HG03342 (cell line): ENCODE measurements around the gene DOCK2.
A peak's percentile ranks its signal among the peaks of the same experiment; 100 is the strongest.

Source experiments
- ATAC-seq: cut with Tn5 transposase; IDR thresholded peaks from one replicate; pipeline ENCODE4 v1.9.1; 2021; ENCODE audit warnings: mild to moderate bottlenecking, moderate library complexity; ENCODE audit not compliant: unreplicated experiment

Gene DOCK2

DNA sequence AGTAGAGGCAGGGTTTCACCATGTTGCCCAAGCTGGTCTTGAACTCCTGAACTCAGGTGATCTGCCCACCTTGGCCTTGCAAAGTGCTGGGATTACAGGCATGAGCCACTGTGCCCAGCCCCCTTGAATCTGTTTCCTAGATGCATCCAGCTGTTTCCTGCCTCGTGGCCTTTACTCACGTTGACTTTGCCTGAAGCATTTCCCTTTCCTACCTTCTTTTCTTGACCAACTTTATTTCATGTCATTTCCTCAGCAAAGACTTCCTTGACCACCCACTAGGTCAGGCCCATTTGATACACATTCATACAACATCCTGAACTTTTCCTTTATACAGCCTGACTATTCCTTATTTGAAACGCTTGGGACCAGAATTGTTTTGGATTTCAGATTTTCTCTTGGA, 51.0 kb downstream of the DOCK2 start:
- ATAC-seq = no peak

DNA sequence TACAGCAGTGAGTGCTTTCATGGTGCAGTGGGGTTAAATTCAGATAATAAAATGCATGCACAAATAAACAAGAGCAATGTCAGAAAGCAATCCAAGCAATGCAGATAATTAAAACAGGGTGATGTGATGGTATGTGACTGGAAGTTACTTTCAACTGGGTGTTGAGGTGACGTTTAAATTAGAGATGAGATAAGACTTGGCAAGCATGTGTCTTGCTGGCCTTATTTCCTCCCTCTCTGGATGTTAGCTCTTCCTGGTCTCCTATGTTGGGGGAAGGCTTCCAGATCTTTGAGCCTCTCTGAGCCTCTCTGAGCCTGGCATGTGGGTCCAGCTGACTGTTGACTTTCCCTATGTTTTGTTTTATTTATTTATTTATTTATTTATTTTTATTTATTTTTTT, 54.4 kb downstream of the DOCK2 start:
- ATAC-seq = no peak

DNA sequence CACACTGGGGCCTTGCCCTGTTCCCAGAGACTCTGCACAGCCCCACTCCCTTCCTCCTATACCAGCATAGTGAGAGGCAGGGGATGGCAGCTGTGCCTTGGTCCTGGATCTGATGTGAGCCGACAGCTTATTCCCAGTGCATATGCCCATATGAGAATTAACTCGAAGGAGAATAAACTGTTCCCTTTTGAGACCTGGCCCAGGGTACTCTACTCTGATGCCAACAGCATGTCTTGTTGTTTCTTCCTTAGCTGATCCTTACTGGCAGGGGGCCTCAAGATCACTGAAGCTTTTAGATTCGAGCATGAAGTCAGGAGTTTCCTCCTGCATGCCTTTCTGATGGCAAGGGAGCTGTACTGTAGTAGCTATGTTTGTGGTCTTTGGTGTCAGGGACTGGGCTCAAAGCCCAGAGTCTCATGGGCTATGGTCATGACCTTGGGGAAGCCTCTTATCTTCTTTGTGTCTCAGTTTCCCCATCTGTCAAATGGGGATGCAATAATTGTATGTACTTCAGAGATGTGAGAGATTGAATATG, 57.1 kb downstream of the DOCK2 start:
- no peak for ATAC-seq

DNA sequence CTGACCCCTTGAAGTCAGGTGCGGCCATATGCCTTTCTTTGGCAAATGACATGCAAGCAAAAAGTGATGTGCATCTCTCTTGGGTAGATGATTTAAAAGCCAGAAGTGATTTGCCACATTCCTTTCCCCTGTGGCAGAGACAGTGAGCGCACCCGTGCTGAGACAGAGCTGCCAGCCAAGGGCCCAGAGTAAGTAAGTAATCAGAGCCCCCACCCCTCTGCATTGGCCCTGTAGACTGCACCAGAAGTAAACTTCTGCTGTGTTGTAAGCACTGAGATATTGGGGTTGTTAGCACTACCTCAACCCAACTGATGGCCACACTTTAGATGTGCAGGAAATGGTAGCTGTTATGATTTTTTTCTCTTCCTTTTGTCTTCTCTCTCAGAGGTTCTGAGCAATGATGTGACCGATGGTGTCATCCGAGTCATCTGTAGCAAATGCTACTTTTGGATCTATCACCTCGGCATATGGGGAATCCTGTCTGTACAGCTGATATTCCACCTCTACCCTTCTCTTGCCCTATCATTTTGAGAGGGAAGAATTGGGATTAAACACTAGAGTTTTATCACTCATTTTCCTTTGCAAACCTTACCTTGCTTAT, 58.0 kb downstream of the DOCK2 start:
- no peak for ATAC-seq

DNA sequence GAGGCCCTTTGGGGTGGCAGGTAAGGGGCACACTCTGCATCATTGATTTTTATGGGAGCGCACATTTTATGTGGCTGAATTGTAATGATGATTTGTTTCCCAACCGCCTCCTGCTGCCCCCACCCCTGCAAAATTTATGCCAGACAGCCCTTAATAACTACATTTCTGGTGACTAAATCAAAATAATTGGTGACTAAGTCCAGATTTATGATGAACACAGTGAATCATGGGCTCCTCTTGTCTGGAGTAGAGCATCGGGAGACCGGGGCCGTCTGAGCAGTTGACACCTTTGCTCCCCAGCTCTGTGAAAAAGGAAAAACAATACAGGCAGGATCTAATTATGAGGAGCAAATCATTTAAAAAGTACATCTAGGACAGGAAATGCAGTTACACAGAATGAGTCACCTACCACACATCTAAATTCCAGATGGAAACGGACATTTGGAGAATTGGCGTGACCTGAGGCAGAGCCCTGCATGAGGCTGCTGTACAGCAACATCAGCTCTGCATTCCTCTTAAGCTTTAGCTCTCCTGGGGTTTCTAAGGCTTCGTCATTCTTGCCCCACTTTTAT, 58.9 kb downstream of the DOCK2 start:
- ATAC-seq = no peak

DNA sequence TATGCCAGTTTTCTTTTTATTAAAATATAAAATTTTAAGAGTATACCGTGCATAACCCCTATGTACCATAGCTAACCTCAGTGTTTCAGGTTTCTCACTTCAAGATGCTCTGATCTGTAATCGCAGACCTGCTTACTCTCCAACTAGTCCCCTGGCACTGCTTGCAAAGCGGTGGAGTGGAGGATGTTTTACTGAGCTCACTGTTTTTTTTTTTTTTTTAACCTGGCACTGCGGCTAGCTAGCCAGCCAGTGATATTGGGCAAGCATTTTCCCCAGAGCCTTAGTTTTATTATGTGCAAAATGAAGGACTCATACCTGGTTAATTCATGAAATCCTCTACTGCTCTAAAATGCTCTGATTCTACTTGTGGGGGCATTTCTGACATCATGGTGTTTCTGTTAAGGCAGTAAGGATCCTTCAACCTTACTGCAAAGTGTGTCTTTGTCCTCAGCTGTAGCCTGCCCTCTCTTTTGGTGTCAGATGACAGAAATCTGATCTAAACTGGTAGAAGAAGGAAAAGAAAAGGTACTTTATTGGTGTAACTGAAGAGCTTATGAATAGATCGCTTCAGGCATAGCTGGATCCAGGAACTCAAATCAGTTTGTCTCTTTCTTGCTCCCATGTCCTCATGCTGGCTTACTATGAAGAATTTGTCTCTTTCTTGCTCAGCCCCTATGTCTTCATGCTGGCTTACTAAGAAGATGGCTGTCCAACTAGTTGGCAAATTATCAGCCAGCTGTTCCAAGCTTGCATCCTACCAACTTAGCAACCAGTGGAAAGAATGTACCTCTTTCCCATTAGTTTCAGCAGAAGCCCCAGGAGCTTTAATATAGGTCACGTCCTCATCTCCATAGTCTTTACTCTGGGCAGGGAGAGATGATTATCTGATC, 59.8 kb downstream of the DOCK2 start:
- no peak for ATAC-seq

DNA sequence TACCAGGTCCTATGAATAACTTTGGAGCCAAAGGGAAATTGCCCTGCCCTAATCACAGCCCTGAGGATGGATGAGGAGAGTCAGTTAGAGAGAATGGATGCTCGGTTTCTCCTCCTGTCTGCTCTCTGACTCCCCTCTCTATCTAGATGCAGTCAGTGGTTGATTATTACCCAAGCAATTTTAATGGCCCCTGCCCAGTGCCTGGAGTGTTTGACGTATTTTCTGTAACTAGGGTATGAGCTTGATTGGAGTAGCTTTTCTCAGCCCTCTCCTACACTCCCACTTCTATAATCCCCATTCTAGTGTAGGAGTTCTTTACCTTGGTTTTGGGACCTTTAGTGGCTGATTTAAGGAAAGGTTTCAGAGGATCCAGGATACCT, 60.4 kb downstream of the DOCK2 start:
- no peak for ATAC-seq

DNA sequence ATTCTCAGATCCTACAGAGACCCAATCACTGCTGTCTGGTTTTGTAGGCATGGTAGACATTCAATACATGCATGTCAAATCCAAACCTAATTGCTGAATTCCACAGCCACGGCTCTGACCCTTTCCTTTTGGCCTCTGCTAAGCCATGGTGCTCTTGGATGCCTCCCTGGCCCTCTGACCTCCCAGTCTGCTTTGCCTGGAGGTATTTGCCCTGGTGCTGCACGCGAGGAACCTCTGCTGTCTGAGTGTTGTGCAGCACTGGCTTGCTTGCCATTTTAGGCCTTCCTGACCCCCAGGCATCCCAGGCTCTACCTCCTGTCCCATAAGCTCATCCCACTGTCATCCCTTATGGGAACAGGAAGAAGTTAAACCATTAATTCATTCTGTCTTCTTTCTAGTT, 60.9 kb downstream of the DOCK2 start:
- no peak for ATAC-seq

DNA sequence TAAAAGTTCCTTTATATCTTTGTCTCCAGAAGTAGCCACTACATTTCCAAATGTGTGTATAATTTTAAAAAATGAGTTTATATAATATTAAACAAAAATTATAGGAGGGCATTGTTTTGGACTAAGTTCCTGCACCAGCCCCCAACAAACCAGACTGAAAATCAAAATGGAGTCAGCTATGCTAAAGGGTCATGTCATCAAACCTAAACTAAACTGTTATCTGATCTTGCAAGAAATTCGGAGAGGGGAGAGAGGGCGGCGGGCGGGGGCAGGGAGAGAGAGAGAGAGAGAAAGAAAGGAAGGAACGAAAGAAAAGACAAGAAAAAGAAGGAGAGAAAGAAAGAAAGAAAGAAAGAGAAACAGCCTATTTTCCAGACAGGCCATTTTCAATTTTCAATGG, 63.5 kb downstream of the DOCK2 start:
- ATAC-seq = no peak

DNA sequence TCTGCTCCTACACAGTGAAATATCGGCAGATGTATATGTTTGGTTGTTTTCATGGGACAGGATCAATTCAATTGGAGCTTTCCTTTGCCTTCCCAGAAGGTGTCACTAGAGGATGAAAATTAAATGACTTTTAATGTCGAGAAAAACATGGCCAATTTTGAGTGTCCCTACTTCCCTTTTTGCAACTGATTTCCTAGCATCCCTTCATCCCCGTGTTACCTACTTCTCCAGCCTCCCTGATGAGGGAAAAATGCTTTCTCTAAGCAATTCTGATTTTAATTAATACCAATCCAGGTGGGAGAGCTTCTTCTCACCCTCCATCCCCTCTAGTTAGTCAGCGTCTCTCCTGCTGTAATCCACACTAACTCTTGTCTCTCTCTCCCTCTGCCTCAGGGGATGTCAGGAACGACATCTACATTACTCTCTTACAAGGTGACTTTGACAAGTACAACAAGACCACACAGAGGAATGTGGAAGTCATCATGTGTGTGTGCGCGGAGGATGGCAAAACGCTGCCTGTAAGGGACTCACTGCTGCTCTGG, 64.9 kb downstream of the DOCK2 start:
- no peak for ATAC-seq

DNA sequence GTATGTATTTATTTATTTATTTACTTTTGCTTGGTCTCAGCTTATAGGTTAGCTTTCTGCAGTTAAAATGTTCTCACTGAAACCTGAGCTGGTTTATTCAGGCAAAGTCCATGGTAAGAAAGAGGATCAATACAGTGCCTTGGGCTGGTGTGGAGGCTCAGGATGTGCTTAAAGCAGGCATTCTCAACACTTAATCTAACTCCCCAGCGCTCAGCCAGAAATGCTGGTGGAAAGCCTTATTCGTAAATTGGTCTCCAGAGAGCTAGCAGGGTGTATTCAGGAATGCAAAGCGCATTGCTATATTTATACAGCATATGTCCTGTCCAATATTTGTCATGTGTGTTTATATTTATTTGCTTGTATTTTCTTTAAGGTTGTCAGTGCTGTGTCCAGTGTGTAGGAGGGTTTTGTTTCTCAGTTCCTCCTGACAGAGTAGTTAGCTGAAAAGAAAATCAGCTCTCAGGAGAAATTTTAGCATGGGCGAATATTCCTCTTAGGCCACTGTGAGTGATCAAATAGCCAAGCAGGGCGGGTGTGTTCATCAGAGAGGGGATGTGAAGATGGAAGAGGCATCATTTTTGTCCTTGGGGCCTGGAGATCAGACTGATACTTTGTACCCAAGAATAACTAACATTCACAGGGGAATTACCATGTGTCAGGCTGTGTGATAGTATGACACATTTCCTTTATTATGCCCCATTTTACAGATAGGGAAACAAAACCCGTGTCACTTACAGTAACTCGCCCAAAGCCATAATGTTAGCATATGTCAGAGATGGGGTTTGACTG, 65.8 kb downstream of the DOCK2 start:
- ATAC-seq = peak; percentile 79

DNA sequence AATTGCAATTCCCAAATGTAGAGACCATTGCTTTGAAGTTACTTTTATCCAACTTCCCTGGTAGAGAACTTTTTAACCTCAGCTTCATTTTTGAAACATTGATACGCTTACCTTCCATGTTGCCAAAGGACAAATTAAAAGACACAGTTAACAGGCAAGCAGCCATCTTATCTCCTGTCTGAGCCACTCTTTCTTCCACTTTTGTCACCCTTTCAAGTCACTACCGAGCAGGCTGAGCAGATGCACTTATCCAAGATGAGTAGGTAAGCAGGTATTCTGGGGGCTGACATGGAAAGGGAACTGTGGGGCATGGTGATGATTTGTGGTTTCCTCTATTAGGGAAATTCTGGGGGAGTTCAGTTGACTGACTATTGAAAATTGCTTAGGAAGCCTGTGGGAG, 66.7 kb downstream of the DOCK2 start:
- ATAC-seq = no peak

DNA sequence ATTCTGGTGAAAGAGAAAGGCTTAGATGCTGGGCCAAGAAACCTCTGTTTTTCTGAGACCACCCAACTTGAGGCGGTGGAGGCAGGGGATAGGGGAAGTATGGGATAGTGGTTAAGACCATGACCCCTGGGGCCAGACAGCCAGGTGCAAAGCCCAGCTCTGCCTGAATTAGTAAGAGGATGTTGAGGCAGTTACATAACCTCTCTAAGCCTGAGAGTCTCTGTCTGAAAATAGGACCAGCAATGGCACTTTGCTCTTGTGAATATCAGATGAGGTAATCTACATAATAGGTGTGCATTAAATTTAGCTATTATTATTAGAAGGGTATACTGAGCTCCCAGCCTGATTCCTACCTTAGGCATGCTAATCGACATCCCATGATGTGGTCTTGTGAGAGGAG, 68.2 kb downstream of the DOCK2 start:
- ATAC-seq = no peak

DNA sequence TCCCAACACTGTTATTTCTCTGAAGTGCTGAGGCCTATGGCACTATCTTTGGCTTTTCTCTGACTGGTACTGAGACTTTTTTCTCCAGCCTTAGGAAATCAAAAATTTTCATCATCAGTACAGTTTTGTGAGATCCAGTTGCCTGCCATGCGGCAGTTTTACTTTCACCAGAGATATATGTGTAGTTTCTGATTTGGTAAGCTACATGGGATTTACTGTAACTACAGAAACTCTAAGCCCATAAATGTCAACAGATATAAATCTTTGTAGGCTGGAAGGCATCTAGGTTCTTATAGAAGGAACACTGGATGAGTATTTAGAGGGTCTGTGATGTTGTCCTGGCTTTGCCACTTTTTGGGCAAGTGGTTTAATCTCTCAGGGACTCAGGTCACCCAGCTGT, 69.0 kb downstream of the DOCK2 start:
- ATAC-seq = no peak

DNA sequence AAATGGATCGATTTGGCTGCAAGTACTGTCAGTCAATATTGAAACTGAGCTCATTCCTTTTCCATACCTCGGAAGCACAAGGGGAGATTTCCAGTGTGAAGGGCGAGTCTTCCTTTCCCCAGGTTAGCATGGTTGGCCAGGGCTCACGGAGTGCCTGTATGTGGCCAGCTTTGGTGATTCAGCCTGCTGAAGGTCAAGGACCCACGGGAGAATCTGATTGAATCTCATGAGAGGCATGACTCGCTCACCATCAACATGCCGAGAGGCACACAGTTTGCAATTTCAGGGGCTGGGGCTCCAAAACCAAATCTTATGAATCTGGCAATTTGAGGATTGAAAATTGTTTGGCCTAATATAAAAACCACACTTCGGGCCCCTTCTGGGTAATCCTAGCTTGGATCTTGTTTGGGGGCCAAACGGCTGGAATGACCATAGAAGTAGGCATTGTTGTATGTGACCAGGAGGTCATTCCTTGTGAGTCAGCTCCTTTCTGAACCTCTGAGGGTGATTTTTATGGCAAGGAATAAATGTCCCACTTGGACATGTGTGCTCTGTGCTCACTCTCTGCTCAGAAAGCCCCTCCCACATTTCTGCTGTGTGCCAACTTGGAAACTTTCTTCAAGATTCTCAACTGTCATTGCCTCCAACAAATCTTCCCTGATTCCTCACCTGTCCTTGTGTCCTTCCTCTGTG, 69.8 kb downstream of the DOCK2 start:
- ATAC-seq = no peak

DNA sequence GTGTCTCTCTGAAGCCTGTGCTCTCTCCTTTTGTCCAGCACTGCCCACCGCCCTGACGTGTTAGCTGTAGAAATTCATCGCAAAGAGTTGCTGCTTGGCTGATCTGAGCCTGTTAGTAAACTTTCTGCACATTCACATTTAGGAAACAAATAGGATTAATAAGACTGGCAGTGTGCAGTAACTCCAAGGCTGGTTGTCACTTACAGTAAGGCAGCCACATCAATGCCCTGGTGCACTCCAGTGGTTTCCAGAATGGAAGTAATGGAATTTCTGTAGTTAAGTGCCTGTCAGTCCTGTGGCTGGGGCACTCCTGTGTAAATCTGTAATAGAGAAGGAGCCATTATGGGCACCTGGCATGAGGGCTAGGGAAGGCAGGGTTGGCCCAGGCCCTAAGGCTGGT, 70.6 kb downstream of the DOCK2 start:
- ATAC-seq = no peak

DNA sequence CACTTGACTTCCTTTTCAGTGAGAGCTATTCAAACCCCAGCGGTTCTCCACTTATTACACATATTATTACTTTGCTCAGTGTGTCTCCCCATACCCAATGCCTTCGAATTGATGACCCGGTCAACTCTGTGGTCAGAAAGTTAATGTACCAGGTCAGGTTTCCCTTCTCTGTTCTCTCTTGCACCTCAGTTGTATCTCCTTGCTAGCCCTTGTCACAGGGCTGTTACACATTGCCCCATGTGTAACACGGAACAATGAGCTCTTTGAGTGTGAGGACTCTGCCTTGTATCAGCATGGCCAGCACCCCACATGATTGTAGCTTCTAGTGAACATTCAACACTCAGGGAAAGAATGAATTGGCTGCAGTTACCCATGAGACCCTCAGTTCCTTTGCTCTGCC, 73.6 kb downstream of the DOCK2 start:
- no peak for ATAC-seq

DNA sequence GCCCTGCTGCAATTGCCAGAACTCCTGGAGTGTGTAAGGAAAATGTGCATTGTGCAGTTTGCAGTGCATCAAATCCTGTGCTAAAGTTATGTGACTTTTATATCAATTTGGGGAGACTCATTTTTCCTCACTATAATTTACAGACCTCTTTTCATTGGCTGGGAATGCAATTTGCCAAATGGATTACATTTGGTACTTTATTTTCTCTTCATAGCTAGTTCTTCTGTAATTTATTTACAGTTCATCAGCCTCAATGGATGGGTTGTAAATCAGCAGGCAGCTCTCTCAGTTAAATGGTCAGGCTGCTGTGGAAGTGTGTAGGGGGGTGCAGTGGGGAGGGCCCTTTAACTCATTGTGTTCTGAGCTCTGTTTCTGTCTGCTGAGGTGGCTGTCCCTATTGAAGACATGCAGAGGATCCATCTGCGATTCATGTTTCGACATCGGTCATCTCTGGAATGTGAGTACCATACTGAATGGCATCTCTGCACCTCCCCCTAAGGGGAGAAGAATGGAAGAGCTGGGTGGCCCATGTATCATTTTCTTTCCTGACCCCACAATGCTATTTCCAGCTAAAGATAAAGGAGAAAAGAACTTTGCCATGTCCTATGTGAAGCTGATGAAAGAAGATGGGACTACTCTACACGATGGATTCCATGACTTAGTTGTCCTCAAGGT, 74.6 kb downstream of the DOCK2 start:
- no peak for ATAC-seq

DNA sequence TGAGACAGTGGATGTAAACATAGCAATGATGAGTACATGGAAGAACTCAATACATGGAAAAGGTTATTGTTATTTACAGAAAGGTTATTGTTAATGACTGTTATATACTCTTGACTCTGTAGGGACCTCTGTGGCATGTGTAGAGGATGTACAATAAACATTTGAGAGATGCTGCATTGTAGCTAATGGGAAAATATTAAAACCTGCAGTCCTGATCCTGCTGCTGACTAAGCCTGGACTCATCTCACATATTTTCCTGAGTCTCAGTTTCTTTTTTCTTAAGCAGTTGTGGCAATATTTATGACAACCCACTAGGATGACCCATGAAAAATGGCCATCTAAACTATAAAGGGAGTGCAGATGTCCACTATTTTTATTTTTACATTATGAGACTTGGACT, 75.4 kb downstream of the DOCK2 start:
- ATAC-seq = no peak

DNA sequence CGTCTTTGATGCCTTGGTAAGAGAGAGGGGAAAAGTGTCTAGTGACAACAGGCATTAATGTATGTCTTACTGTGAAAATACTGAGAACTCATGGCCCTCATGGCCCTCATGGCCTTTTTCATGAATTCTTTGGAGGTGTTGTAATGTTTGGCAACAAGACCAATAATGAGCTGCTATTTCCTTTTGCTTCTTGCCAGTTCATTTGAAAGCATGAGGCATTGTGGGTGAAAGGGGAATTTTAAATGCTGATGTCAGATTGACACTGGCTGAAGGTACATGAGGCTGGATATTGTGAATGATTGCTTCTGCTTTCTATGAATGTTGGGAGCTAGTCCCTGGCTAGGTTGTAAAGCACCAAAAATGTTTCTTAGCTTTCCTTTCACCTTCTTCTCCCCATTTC, 79.2 kb downstream of the DOCK2 start:
- no peak for ATAC-seq
